Trophoblast cell (in vitro differentiated cells and primary cell): Measurements from ENCODE around the gene CHML.
A peak's percentile ranks its signal among the peaks of the same experiment; 100 is the strongest.
"Not testable (repeated sequence)": the region's sequence is repeated elsewhere in the genome, so short reads cannot be mapped to it uniquely, and the experiment has no call there.

ENCODE experiments used
- DNase-seq, 2 donors: peaks; one replicate each; pipeline ENCODE4 v3.0.0-alpha.2; 2016
- H2AFZ ChIP-seq: 2 replicates; pipeline ENCODE4 v1.6.1; 2013; ENCODE audit warnings: low read length, moderate library complexity, mild to moderate bottlenecking; ENCODE audit not compliant: insufficient read depth, poor library complexity
- H2AK5ac ChIP-seq: 2 replicates; pipeline ENCODE4 v1.6.1; 2013; ENCODE audit warnings: mild to moderate bottlenecking, low read length
- H2BK120ac ChIP-seq: 2 replicates; pipeline ENCODE4 v1.6.1; 2013; ENCODE audit warnings: low read length, mild to moderate bottlenecking, moderate library complexity; ENCODE audit not compliant: insufficient read depth, poor library complexity
- H2BK12ac ChIP-seq: 2 replicates; pipeline ENCODE4 v1.6.1; 2013; ENCODE audit warnings: mild to moderate bottlenecking, low read length, moderate library complexity
- H2BK5ac ChIP-seq: 2 replicates; pipeline ENCODE4 v1.6.1; 2013; ENCODE audit warnings: low read length, low read depth, moderate library complexity, mild to moderate bottlenecking; ENCODE audit not compliant: poor library complexity
- H3K14ac ChIP-seq: 2 replicates; pipeline ENCODE4 v1.6.1; 2013; ENCODE audit warnings: mild to moderate bottlenecking, low read length
- H3K18ac ChIP-seq: 2 replicates; pipeline ENCODE4 v1.6.1; 2013; ENCODE audit warnings: mild to moderate bottlenecking, low read length
- H3K23ac ChIP-seq: 2 replicates; pipeline ENCODE4 v1.6.1; 2013; ENCODE audit warnings: low read length
- H3K27ac ChIP-seq: 2 replicates; pipeline ENCODE4 v1.5.1; 2013; ENCODE audit warnings: low read depth, mild to moderate bottlenecking, inconsistent platforms, low read length, moderate library complexity
- H3K27me3 ChIP-seq: 2 replicates; pipeline ENCODE4 v1.6.1; 2013; ENCODE audit warnings: inconsistent platforms, mild to moderate bottlenecking, low read length, moderate library complexity; ENCODE audit not compliant: insufficient read depth
- H3K36me3 ChIP-seq, 2 experiments: 1 replicate in 1 of 2; 2 replicates in 1 of 2; pipeline ENCODE4 v1.6.1; 2013; ENCODE audit warnings: low read length in 2 of 2, mild to moderate bottlenecking in 2 of 2, moderate library complexity in 1 of 2; ENCODE audit not compliant: insufficient read depth in 2 of 2, control insufficient read depth in 1 of 2
- H3K4ac ChIP-seq: 2 replicates; pipeline ENCODE4 v1.6.1; 2013; ENCODE audit warnings: low read depth, mild to moderate bottlenecking, low read length, moderate library complexity
- H3K4me1 ChIP-seq, 2 experiments: 1 replicate in 1 of 2; 2 replicates in 1 of 2; pipeline ENCODE4 v1.6.1; 2013; ENCODE audit warnings: low read length in 2 of 2, mild to moderate bottlenecking in 2 of 2, moderate library complexity in 1 of 2; ENCODE audit not compliant: insufficient read depth in 2 of 2, control insufficient read depth in 1 of 2
- H3K4me2 ChIP-seq: 2 replicates; pipeline ENCODE4 v1.6.1; 2013; ENCODE audit warnings: inconsistent platforms, mild to moderate bottlenecking, low read length, moderate library complexity
- H3K4me3 ChIP-seq: 2 replicates; pipeline ENCODE4 v1.5.1; 2013; ENCODE audit warnings: mild to moderate bottlenecking, low read depth, low read length, inconsistent platforms
- H3K79me1 ChIP-seq: one replicate; pipeline ENCODE4 v1.6.1; 2013; ENCODE audit warnings: low read length
- H3K79me2 ChIP-seq: 2 replicates; pipeline ENCODE4 v1.6.1; 2013; ENCODE audit warnings: low read length, mild to moderate bottlenecking; ENCODE audit not compliant: control insufficient read depth, insufficient read depth, poor library complexity
- H3K9ac ChIP-seq: 2 replicates; pipeline ENCODE4 v1.6.1; 2013; ENCODE audit warnings: mild to moderate bottlenecking, low read length
- H3K9me3 ChIP-seq: 2 replicates; pipeline ENCODE4 v1.6.1; 2013; ENCODE audit warnings: low read depth, mild to moderate bottlenecking, control low read depth, inconsistent platforms, low read length; ENCODE audit not compliant: insufficient read depth
- H4K12ac ChIP-seq: 2 replicates; pipeline ENCODE4 v1.6.1; 2013; ENCODE audit warnings: low read depth, mild to moderate bottlenecking, low read length, moderate library complexity
- H4K8ac ChIP-seq: 2 replicates; pipeline ENCODE4 v1.6.1; 2013; ENCODE audit warnings: low read depth, mild to moderate bottlenecking, low read length, moderate library complexity
- H4K91ac ChIP-seq: one replicate; pipeline ENCODE4 v1.6.1; 2013; ENCODE audit warnings: low read depth, mild to moderate bottlenecking, low read length, moderate library complexity
- WGBS: extraction: QIAGEN DNeasy Blood & Tissue Kit; methylation state at CpG from one replicate; pipeline ENCODE4 v1.1.7; 2013; ENCODE audit warnings: missing lambda C conversion rate; ENCODE audit not compliant: insufficient read length, insufficient coverage; ENCODE audit errors: extremely low coverage; 5-methylcytosine and 5-hydroxymethylcytosine counted together

CHML gene

DNA sequence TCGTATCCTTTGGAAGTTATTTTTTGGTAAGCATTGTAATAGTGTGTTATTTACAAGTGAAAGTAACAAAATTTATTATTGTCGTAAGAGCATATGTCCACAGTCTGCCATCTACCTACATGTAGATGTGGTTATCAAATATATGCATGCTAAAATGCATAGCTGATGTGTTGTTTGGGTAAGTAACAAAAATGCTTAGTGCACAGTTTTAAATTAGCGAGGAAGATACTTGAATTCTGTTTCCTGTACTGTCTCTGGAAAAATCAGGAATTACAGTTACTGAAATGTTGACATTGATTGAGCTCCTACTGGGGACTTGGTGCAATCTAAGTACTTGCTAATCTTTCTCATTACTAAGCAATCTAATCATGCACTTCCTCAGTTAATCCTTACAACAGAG is 26.2 kb upstream of the CHML start:
- H3K23ac ChIP-seq: no peak overlapping the region
- no peak for DNase-seq
- no peak overlapping the region for H2AK5ac ChIP-seq
- H3K9ac ChIP-seq: no peak overlapping the region
- no peak overlapping the region for H3K27ac ChIP-seq
- H3K9me3 ChIP-seq: no peaks in the 10 kb centered on the region
- H3K79me1 ChIP-seq: no peaks in the 10 kb centered on the region
- H3K4me3 ChIP-seq: no peak overlapping the region
- H3K14ac ChIP-seq: no peak overlapping the region
- no peak overlapping the region for H3K4ac ChIP-seq
- H2BK12ac ChIP-seq: no peak overlapping the region
- no peak overlapping the region for H4K91ac ChIP-seq
- no CpG with 5 or more reads among the region's 3 CpGs for WGBS
- no peaks in the 10 kb centered on the region for H3K36me3 ChIP-seq
- H4K12ac ChIP-seq: no peak overlapping the region
- no peak overlapping the region for H3K18ac ChIP-seq
- H3K79me2 ChIP-seq: no peaks in the 10 kb centered on the region
- H3K4me1 ChIP-seq: no peaks in the 10 kb centered on the region
- H2BK5ac ChIP-seq: no peak overlapping the region
- H2AFZ ChIP-seq: no peak overlapping the region
- H3K4me2 ChIP-seq: no peak overlapping the region
- H3K27me3 ChIP-seq: no peaks in the 10 kb centered on the region
- no peak overlapping the region for H4K8ac ChIP-seq
- H2BK120ac ChIP-seq: no peak overlapping the region

DNA sequence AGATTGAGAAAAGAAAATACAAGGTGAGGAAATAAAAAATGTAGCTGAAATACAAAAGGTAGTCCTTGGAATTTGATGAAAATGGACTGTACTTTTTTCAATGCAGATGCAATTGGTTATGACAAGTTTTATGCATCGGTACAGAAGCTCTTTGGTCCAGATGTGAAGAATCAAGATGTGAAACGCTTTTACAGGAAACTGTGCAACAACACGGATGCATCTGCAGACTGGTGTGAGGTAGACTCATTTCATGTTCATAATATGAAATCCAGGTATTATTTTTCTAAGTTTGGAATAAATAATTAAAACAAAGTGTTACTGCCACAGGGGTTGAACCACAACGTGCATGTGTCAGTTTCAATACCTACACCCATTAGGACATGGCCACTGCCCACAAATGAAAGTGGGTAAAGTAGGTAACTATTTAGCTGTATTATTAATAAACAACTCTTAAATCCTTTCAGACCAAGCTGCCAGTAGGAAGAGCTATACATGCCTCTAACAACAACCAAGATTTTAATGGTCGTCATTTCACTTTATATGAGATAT is 20.3 kb upstream of the CHML start:
- Histone ChIP-seq H3K79me1 (no peaks in the 10 kb centered on the region), H3K27ac (no peak overlapping the region), H4K91ac (no peak overlapping the region), H4K12ac (no peak overlapping the region), H3K27me3 (no peaks in the 10 kb centered on the region), H3K79me2 (no peaks in the 10 kb centered on the region), H3K9me3 (no peaks in the 10 kb centered on the region), H2BK120ac (no peak overlapping the region), H3K9ac (no peak overlapping the region), H3K18ac (no peak overlapping the region), H4K8ac (no peak overlapping the region), H2AFZ (no peak overlapping the region), H3K4me1 (no peaks in the 10 kb centered on the region), H3K4me2 (no peak overlapping the region), H2BK5ac (no peak overlapping the region), H3K4ac (no peak overlapping the region), H2AK5ac (no peak overlapping the region), H3K4me3 (no peak overlapping the region), H3K14ac (no peak overlapping the region), H2BK12ac (no peak overlapping the region), H3K36me3 (no peaks in the 10 kb centered on the region), H3K23ac (no peak overlapping the region)
- no CpG with 5 or more reads among the region's 5 CpGs for WGBS
- no peak for DNase-seq

DNA sequence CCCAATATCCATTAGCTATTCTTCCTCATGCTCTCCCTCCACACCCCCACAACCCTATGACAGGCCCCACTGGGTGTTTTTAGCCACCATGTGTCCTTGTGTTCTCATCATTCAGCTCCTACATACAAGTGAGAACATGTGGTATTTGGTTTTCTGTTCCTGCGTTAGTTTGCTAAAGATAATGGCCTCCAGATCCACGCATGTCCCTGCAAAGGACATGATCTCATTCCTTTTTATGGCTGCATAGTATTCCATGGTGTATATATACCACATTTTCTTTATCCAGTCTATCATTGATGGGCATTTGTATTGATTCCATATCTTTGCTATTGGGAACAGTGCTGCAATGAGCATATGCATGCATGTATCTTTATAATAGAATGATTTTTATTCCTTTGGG is 18.8 kb upstream of the CHML start:
- not testable (repeated sequence) for DNase-seq, H2AK5ac ChIP-seq, H3K4me2 ChIP-seq, H2BK5ac ChIP-seq, H3K18ac ChIP-seq, H4K91ac ChIP-seq, H3K4ac ChIP-seq, H3K79me1 ChIP-seq, H2BK120ac ChIP-seq, H4K8ac ChIP-seq, H3K36me3 ChIP-seq, H3K4me3 ChIP-seq, H3K14ac ChIP-seq, H3K9me3 ChIP-seq, H2BK12ac ChIP-seq, H3K4me1 ChIP-seq, H4K12ac ChIP-seq, H3K27ac ChIP-seq, H3K79me2 ChIP-seq, H3K23ac ChIP-seq, H3K27me3 ChIP-seq, H2AFZ ChIP-seq
- H3K9ac ChIP-seq: peak overlapping the region; percentile 40
- no CpG with 5 or more reads among the region's 2 CpGs for WGBS

DNA sequence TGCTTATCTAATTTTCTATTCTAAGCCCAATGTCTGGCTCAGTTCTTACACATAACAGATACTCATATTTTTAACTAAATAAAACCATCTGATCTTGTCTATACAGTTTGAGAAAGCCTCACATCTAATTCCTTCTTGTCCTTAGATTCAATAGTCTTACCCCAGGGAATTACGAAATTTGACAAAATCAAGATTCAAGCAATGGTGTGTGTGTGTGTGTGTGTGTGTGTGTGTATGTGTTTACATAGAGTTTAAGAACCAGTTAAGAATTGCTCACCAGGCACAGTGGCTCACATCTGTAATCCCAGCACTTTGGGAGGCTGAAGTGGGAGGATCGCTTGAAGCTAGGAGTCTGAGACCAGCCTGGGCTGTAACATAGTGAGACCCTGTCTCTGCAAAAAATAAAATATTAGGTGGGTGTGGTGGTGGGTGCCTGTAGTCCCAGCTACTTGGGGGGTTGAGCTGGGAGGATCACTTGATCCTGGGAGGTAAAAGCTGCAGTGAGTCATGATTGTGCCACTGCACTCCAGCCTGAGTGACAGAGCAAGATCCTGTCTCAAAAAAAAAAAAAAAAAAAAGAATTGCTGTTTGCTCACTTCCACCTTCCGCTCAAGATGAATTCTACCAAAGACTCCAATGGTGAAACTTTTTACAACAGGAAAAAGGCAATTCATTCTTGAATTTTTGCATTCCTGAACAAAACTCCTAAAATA is 18.1 kb upstream of the CHML start:
- no peaks in the 10 kb centered on the region for H3K79me2 ChIP-seq
- no peak overlapping the region for H3K4ac ChIP-seq
- no peak overlapping the region for H2AFZ ChIP-seq

More for the DNA sequence above, 18.1 kb upstream of the CHML start:
- no peak overlapping the region for H3K14ac ChIP-seq
- H2BK12ac ChIP-seq: no peak overlapping the region
- H4K8ac ChIP-seq: no peak overlapping the region
- H3K18ac ChIP-seq: no peak overlapping the region
- no CpG with 5 or more reads among the region's 3 CpGs for WGBS
- H3K9me3 ChIP-seq: no peaks in the 10 kb centered on the region
- H3K27ac ChIP-seq: no peak overlapping the region
- H4K12ac ChIP-seq: no peak overlapping the region
- H3K27me3 ChIP-seq: no peaks in the 10 kb centered on the region
- H3K4me3 ChIP-seq: no peak overlapping the region
- no peak overlapping the region for H2BK120ac ChIP-seq
- H2AK5ac ChIP-seq: no peak overlapping the region
- no peak overlapping the region for H4K91ac ChIP-seq
- DNase-seq: no peak
- no peak overlapping the region for H3K9ac ChIP-seq
- H3K4me2 ChIP-seq: no peak overlapping the region
- H2BK5ac ChIP-seq: no peak overlapping the region
- no peaks in the 10 kb centered on the region for H3K79me1 ChIP-seq
- H3K36me3 ChIP-seq: no peaks in the 10 kb centered on the region
- H3K4me1 ChIP-seq: no peaks in the 10 kb centered on the region
- H3K23ac ChIP-seq: no peak overlapping the region
